SU-DHL-6 (cell line): ENCODE results near the gene TBX2.

ENCODE experiments used
- CTCF ChIP-seq: fragments of 200-600 bp; sonication (generic); IDR thresholded peaks from one replicate; pipeline ENCODE4 v1.5.1; 2017; ENCODE audit warnings: antibody characterized with exemption, mild to moderate bottlenecking, low read length, moderate library complexity; ENCODE audit not compliant: insufficient read depth, poor library complexity, severe bottlenecking
- EZH2phosphoT487 ChIP-seq: fragments of 200-600 bp; sonication (generic), shearing (Covaris generic); conservative IDR thresholded peaks from 2 replicates; pipeline ENCODE4 v1.6.1; 2018; ENCODE audit warnings: mild to moderate bottlenecking, antibody characterized with exemption, low read length, moderate library complexity, mixed read lengths

GRCh38 chr17:61403801-61404662 is 4.4 kb downstream of the TBX2 start:
- TF ChIP-seq CTCF (no peak), EZH2phosphoT487 (no peak)
